HUDEP-2 (cell line): ENCODE results near the gene SAMD13.

Experiments
- DNase-seq, 76 experiments: peaks; one replicate each; lab custom pipeline; 2025; ENCODE audit not compliant: unreplicated experiment in 76 of 76; lab: John Stamatoyannopoulos, UW

Gene SAMD13

GRCh38 chr1:84330125-84330984, 28.8 kb downstream of the SAMD13 start:
- no peak for DNase-seq

- DNase-seq = no peak
Measured at GRCh38 chr1:84339503-84339902, 38.0 kb downstream of the SAMD13 start.

DNA sequence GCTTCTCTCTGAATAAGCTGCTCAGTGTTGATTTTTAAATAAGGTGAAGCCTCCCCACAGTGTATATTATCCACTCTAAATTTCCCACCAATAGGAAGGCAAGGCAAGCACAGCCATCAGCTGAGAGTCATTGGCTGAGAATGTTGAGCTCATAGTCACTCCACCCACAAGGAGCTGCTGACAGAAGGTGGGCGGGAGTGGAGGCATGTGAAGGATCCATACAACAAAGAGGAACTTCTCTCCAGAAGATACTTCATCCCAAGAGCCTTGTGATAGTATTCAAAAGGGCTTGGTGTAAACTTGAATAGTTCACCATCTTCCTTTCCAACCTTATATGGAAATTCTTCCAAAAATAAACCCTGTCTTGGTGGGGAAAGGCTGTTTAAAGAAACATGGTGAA, 42.8 kb downstream of the SAMD13 start:
- no peak for DNase-seq

- DNase-seq = no peak
Measured at GRCh38 chr1:84345220-84345619, 43.7 kb downstream of the SAMD13 start.

DNA sequence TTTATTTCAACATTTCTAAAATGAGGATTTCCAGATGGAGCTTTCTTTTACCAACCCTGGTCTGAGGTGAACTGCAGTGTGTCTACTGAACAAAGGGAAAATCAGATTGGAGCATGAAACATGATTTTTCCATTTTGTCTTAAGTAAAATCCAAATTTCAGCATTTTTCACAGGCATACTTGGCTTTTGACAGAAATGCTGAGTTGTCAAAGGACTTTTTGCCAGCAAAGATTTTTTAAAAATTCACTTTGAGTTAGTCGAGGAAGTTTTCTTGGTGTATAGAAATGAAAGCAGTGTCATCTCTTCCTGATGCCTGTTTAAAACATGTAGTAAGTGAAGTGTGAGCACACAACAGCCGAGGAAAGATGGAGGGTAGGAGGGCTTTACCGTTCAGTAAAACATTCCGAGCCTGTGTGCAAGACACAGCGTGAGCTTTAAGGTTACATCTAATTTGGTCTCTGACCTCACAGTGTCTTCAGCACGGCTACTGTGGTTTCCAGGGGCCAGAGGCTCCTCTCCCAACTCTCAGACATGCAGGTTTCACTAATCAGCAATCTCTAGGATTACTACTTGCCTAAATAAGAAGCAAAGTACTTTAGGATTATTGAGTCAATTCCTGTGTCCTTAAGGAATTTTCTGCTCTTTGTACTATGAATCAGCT, 45.9 kb downstream of the SAMD13 start:
- DNase-seq = no peak

DNA sequence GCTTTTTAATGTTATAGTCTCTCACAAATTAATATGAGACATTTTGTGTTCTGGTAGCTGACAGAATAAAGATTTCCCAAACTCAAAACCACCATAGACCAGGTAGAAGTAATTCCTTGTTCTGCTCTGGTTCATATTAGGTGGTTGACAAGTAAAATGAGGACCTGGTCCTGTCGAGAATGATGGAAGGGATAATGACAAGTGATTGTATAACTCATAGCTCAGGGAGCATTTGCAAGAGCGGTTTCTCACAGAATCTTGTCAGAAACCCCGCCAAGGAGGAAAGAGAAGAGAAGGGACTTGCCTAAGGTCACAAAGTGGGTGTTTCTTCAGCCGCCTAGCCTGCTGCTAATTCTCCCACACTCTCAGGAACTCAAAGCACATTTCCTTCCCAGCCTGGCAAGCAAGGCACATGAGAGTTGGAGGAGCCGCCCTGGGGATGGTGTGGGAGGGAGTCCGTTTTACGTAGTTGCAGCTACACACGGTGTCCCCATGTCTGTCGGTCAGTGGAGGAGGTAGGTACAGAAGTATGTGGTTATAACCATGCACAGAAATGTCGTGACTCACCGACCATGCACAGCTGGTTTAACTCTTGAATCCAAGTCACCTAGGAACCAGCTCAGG, 46.5 kb downstream of the SAMD13 start:
- DNase-seq = no peak

DNA sequence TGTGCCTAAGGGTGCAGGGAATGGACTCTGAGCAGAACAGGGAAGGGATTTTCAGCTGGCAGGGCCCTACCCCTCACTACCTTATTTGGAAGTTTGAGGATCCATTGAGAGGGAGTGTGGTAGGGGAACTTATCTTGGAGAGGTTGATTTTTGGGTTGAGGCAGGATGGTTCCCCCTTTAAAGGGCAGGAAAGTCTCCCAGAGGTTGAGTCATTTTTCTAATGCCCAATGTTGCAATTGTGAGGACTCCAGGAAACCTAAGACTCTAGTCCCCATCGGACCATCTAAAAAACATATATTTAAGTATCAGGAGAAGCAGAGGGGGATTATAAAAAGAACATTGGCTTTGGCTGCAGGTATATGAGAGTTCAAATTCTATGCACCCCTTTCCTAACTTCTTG, 47.3 kb downstream of the SAMD13 start:
- no peak for DNase-seq

GRCh38 chr1:84350104-84350503, 48.6 kb downstream of the SAMD13 start:
- DNase-seq = no peak

DNA sequence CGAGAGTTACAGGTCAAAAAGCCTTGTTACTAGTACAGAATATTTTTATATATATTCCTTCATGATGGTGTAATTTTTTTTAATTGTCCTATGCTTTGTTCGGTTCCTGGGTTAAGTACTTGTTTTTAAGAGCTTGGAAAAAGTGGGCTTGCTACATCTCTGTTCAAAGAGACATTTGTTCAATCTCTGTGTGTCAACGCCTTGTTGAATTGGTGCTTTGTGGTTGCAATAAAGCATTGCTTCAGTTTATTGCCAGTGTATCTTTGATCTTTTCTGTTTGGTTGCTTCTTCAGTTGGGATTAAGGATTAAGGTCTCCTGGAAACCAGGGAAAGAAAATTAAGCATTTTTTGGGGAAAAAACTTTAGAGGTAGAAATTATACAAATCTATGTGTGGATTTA, 49.0 kb downstream of the SAMD13 start:
- DNase-seq = no peak

- no peak for DNase-seq
Measured at GRCh38 chr1:84352298-84353106, 51.0 kb downstream of the SAMD13 start.

- no peak for DNase-seq
Measured at GRCh38 chr1:84353695-84354094, 52.2 kb downstream of the SAMD13 start.

DNA sequence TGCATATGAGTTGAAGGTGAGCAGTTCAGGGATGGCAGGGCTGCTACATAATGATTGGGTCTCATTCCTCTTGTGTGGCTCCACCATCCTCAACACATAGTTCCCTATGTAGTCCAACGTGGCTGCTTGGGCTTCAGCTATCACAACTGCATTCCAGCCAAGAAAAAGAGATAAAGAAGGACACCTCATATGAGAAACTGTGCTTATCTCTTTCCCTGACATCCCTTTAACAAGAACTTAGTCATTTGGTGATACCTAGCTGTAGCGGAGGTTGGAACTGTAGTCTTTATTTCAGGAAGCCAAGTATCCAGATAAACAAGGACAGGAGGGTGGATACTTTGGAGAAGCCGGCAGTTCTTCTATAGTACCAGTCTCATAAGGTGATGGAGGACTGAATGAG, 54.0 kb downstream of the SAMD13 start:
- no peak for DNase-seq

GRCh38 chr1:84356881-84357280, 55.4 kb downstream of the SAMD13 start:
- DNase-seq = no peak

DNA sequence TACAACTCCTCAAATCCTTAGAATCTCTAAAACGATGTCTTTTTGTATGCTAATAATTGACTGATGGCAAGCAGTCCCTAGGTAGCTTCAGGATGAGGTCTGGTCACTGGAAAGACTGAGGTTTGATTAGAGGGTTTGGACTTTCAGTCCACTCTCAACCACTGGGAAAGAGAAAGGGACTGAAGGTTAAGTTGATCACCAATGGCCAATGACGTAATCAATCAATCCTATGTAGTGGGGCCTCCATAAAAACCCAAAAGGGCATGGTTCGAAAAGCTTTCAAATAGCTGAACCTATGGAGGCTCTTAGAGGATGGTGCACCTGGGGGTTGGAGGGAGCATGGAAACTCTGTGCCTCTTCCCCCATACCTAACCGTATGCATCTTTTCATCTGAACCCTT, 57.2 kb downstream of the SAMD13 start:
- no peak for DNase-seq

DNA sequence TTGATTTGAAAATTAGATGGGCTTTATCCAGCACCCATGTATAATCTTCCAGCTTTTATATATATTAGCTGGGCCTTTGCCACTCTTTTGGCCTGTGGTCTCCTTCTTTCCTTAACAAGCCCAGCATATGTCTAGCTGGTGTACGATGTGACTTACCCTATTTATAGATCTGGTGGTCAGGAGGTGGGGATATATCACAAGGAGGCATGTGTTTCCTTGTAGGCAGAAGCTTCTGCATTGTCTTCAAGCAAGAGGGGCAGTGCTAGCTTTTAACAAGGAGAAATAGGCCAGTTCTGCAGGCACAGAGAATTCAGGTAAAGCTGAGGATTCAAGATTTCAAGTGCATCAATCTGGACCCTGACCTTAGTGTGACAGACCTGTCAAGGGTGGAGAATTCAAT, 58.8 kb downstream of the SAMD13 start:
- DNase-seq = no peak

- no peak for DNase-seq
Measured at GRCh38 chr1:84361796-84362195, 60.3 kb downstream of the SAMD13 start.

DNA sequence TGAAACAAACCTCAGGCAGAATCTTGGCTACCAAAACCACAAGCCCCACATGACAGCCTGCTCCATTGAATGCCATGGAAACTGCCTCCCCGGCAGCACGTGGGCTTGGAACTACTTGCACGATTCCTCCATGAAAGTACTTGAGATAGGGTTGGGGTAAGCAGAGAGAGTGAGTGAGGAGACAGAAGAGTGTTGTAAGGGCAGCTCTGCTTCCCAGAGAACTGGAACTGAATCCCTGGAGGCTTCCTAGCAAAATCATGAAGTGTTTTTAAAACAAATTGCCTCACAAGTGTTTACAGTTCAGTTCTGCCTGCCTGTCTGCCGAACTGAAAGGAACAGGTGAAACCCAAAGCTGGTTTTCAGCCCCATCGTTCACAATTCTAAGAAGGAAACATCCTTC, 61.5 kb downstream of the SAMD13 start:
- no peak for DNase-seq

GRCh38 chr1:84363622-84364021, 62.1 kb downstream of the SAMD13 start:
- no peak for DNase-seq

DNA sequence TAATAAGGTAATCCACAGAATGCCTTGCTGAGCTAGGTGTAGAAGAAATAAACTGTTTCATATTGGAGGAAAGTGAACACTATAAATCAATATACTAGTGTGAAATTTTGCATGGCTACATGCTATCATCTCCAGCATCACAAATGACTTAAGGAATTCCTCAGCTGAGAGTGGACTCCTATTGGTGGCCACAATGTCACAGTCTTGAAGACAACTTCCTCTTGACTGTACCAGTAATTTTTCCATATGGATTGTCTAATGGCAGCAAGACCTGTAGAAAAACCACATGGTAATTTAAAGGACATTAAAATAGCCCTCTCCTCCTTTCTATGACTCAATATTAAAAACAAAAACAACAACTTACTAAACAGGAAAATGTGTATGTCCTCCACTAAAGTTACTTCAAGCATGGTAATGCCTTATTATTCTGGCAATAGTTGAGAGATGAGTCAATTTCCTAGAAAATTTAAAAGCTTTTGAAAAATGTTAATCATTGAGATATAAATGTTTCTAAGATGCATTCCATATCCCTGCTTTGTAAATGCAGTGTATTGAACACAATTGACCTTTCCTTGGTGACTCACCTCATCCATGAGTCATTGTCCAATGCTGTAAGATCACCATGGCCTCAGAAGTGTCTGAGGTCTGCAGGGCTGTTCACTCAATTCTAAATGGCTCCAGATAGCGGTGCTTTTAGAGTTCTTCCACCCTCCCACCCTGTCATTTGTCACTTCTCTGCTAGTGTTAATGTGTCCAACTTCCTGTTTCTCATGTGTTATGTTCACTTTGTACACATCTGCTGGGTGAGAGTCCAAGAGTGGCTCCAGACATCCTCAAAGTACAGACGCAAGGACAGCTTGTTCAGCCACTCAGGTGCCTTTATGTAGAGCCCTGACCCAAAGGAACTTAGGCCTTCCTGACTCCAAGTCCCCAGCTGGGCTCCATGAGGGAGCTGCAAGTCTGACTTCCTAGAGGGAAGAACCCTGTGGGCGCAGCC, 64.0 kb downstream of the SAMD13 start:
- DNase-seq = peak in 8 of 76 experiments; percentile 4 to 31 (median 22)

GRCh38 chr1:84366786-84367185, 65.3 kb downstream of the SAMD13 start:
- DNase-seq = no peak
